K562 (cell line): ENCODE data around the gene ALG9. TPM values are rescaled to one million over a fixed set of nuclear protein-coding genes. Genes with fewer than 3 reads are reported as not detected.

Experiments used
- ARHGAP35 ChIP-seq: fragments of 450-650 bp; IDR thresholded peaks from 2 replicates; pipeline ENCODE4 v1.6.1; 2018; ENCODE audit not compliant: partially characterized antibody
- ARID3A ChIP-seq: IDR thresholded peaks from 2 replicates; pipeline ENCODE4 v1.6.1; 2012; ENCODE audit warnings: low read depth, low read length, improper control_type of control experiment, borderline replicate concordance
- CHD4 ChIP-seq: fragments of 200-600 bp; sonication (generic); IDR thresholded peaks from 3 replicates; pipeline ENCODE4 v1.6.1; 2012; ENCODE audit warnings: low read depth, mild to moderate bottlenecking, mixed read lengths, low read length, inconsistent platforms; ENCODE audit not compliant: insufficient read depth, insufficient replicate concordance, poor library complexity, severe bottlenecking
- CREB3 ChIP-seq: fragments of 450-650 bp; conservative IDR thresholded peaks from 2 replicates; pipeline ENCODE4 v1.6.1; 2016; ENCODE audit warnings: missing genetic modification characterization, low read depth, mild to moderate bottlenecking, missing compliant biosample characterization, moderate library complexity
- E2F5 ChIP-seq: sonication (generic); formaldehyde crosslinking; IDR thresholded peaks from 2 replicates; pipeline ENCODE4 v1.8.0; 2022; ENCODE audit warnings: mild to moderate bottlenecking, missing genetic modification reagents
- ELF1 ChIP-seq: fragments of 200-800 bp; sonication (Bioruptor generic); IDR thresholded peaks from 2 replicates; pipeline ENCODE4 v1.6.1; 2016; ENCODE audit warnings: missing genetic modification characterization, missing compliant biosample characterization
- HMGN3 ChIP-seq: IDR thresholded peaks from 2 replicates; pipeline ENCODE4 v1.6.1; 2011; ENCODE audit warnings: borderline replicate concordance, low read depth, mild to moderate bottlenecking, mixed read lengths, low read length; ENCODE audit not compliant: insufficient read length; ENCODE audit errors: extremely low read depth
- ILK ChIP-seq: fragments of 450-650 bp; IDR thresholded peaks from 2 replicates; pipeline ENCODE4 v1.6.1; 2016; ENCODE audit warnings: missing genetic modification characterization, low read depth, mild to moderate bottlenecking, missing compliant biosample characterization, moderate library complexity, borderline replicate concordance
- NCOA4 ChIP-seq: fragments of 450-650 bp; IDR thresholded peaks from 2 replicates; pipeline ENCODE4 v1.6.1; 2018; ENCODE audit warnings: mild to moderate bottlenecking; ENCODE audit not compliant: partially characterized antibody
- NFIC ChIP-seq: fragments of 450-650 bp; IDR thresholded peaks from 2 replicates; pipeline ENCODE4 v1.6.1; 2017; ENCODE audit warnings: mild to moderate bottlenecking, inconsistent platforms
- NFIX ChIP-seq: fragments of 250-450 bp; sonication (Bioruptor Pico); IDR thresholded peaks from 2 replicates; pipeline ENCODE4 v1.4.0; 2020; ENCODE audit warnings: low read depth, mild to moderate bottlenecking, moderate library complexity
- NKRF ChIP-seq: fragments of 450-650 bp; IDR thresholded peaks from 2 replicates; pipeline ENCODE4 v1.6.1; 2016; ENCODE audit warnings: borderline replicate concordance
- NR2C2 ChIP-seq, 2 experiments: fragments of 200-800 bp in 1 of 2; sonication (Bioruptor generic) in 1 of 2; sonication (generic) in 1 of 2; formaldehyde crosslinking in 1 of 2; IDR thresholded peaks; 2 replicates each; pipeline versions ENCODE4 v1.6.1 to v1.8.0; 2016 to 2022; ENCODE audit warnings: mild to moderate bottlenecking in 1 of 2, missing compliant biosample characterization in 1 of 2, missing genetic modification characterization in 1 of 2, missing genetic modification reagents in 1 of 2
- PML ChIP-seq: IDR thresholded peaks from 2 replicates; pipeline ENCODE4 v1.6.1; 2012; ENCODE audit warnings: low read length, inconsistent platforms
- SMARCC2 ChIP-seq: fragments of 450-650 bp; IDR thresholded peaks from 2 replicates; pipeline ENCODE4 v1.6.1; 2017; ENCODE audit warnings: antibody characterized with exemption, moderate library complexity, mild to moderate bottlenecking, low read depth
- THRA ChIP-seq: fragments of 450-650 bp; IDR thresholded peaks from 2 replicates; pipeline ENCODE4 v1.6.1; 2017; ENCODE audit warnings: mild to moderate bottlenecking, moderate library complexity
- TSC22D4 ChIP-seq: fragments of 450-650 bp; IDR thresholded peaks from 2 replicates; pipeline ENCODE4 v1.6.1; 2016; ENCODE audit warnings: missing genetic modification characterization, missing biosample characterization, control low read depth
- WHSC1 ChIP-seq: IDR thresholded peaks from one replicate; pipeline ENCODE4 v1.6.1; 2012; ENCODE audit warnings: low read length, control low read depth, inconsistent platforms
- ZFPM2 ChIP-seq: fragments of 250-450 bp; sonication (Bioruptor Pico); IDR thresholded peaks from 2 replicates; pipeline ENCODE4 v1.5.1; 2022; ENCODE audit warnings: mild to moderate bottlenecking
- ZNF239 ChIP-seq: fragments of 250-450 bp; sonication (Bioruptor Pico); IDR thresholded peaks from 2 replicates; pipeline ENCODE4 v1.4.0; 2020; ENCODE audit warnings: mild to moderate bottlenecking
- ZNF589 ChIP-seq: fragments of 200-800 bp; sonication (Bioruptor generic); IDR thresholded peaks from 2 replicates; pipeline ENCODE4 v1.6.1; 2016; ENCODE audit warnings: low read depth, missing genetic modification characterization, missing compliant biosample characterization
- ZSCAN32 ChIP-seq: fragments of 450-650 bp; formaldehyde crosslinking; IDR thresholded peaks from 2 replicates; pipeline ENCODE4 v1.4.0; 2020; ENCODE audit warnings: mild to moderate bottlenecking, moderate library complexity
- polyA plus RNA-seq, 8 experiments: library from polyadenylated mRNA; depleted of rRNA in 4 of 8; stranded (reverse) in 5 of 8; unstranded in 3 of 8; fragments of >200 nt; fragmentation: Nextera tagmentation in 2 of 8; fragmentation: Illumina TruSeq in 1 of 8; extraction: Ambion mirVana in 2 of 8; extraction: Trizol in 1 of 8; gene quantifications; 2 replicates each; pipeline versions ENCODE4 v1.2.1 to v1.2.3, GENCODE V29; 2011 to 2014; ENCODE audit warnings: inconsistent platforms in 1 of 8, missing spikeins in 1 of 8
- total RNA-seq, 7 experiments: library from RNA; depleted of rRNA in 6 of 7; stranded (reverse); fragments of >200 nt in 6 of 7; fragmentation: Illumina TruSeq in 2 of 7; extraction: Trizol in 2 of 7; gene quantifications; 2 replicates each; pipeline versions ENCODE4 v1.2.1 to v1.2.3, GENCODE V29; 2011 to 2021; ENCODE audit warnings: low replicate concordance in 1 of 7

The ALG9 gene
- total and polyA plus RNA-seq, 9 of the 15 experiments (the other 6 are each of a cell fraction or from before 2014, with no cell fraction given): 11.5 to 40.5 (median 24.9) TPM

- TF ChIP-seq NFIX (CRISPR knock-in tag): no peak
- no peak for TF ChIP-seq WHSC1
- TF ChIP-seq ARHGAP35: no peak
- TF ChIP-seq PML: 0 out of 2 replicates have a peak, but pooled peaks have one; percentile 8
- TF ChIP-seq ELF1 (tag): no peak; the same call in 1 of the 2 replicates
- TF ChIP-seq NFIC: no peak
- TF ChIP-seq ZNF589: no peak; the same call in 1 of the 2 replicates
- TF ChIP-seq SMARCC2: no peak
- no peak for TF ChIP-seq HMGN3
- TF ChIP-seq ILK: no peak
- TF ChIP-seq CHD4: no peak
- TF ChIP-seq CREB3 (tag): 0 out of 2 replicates have a peak, but pooled peaks have one; percentile 2
- TF ChIP-seq ZNF239 (CRISPR knock-in tag): no peak
- no peak for TF ChIP-seq NCOA4
- TF ChIP-seq E2F5 (CRISPR knock-in tag): no peak
- TF ChIP-seq ZSCAN32: no peak
- TF ChIP-seq THRA: no peak
- TF ChIP-seq NR2C2 (CRISPR knock-in tag; IDR thresholded peaks at IDR 0.05): no peak
- peak; percentile 18; the same call in 1 of the 2 replicates for TF ChIP-seq NR2C2 (tag; IDR thresholded peaks at IDR 0.05)
- TF ChIP-seq NKRF: 0 out of 2 replicates have a peak, but pooled peaks have one; percentile 6
- no peak for TF ChIP-seq ARID3A
- no peak for TF ChIP-seq TSC22D4 (tag)
- no peak for TF ChIP-seq ZFPM2 (CRISPR knock-in tag)
Measured at GRCh38 chr11:111879637-111879960, 8.2 kb upstream of the ALG9 start (continued).
